Suprapubic skin (tissue), 4 donors: ENCODE results near the gene ARID3A.

Experiments
- CTCF ChIP-seq, 2 donors: fragments of 200-600 bp in 1 of 2; fragments of 450-650 bp in 1 of 2; sonication (generic) in 1 of 2; IDR thresholded peaks; one replicate each; pipeline ENCODE4 v1.5.1; 2016 to 2019; ENCODE audit warnings: antibody characterized with exemption in 2 of 2, mild to moderate bottlenecking in 1 of 2, moderate library complexity in 1 of 2
- POLR2A ChIP-seq, 2 donors: fragments of 450-650 bp; IDR thresholded peaks; one replicate each; pipeline ENCODE4 v1.6.1; 2017; ENCODE audit warnings: antibody characterized with exemption in 2 of 2, mild to moderate bottlenecking in 2 of 2, moderate library complexity in 2 of 2
- POLR2AphosphoS5 ChIP-seq, 3 donors: sonication (generic); formaldehyde crosslinking; IDR thresholded peaks; one replicate each; pipeline ENCODE4 v1.6.1; 2017; ENCODE audit warnings: antibody characterized with exemption in 3 of 3

DNA sequence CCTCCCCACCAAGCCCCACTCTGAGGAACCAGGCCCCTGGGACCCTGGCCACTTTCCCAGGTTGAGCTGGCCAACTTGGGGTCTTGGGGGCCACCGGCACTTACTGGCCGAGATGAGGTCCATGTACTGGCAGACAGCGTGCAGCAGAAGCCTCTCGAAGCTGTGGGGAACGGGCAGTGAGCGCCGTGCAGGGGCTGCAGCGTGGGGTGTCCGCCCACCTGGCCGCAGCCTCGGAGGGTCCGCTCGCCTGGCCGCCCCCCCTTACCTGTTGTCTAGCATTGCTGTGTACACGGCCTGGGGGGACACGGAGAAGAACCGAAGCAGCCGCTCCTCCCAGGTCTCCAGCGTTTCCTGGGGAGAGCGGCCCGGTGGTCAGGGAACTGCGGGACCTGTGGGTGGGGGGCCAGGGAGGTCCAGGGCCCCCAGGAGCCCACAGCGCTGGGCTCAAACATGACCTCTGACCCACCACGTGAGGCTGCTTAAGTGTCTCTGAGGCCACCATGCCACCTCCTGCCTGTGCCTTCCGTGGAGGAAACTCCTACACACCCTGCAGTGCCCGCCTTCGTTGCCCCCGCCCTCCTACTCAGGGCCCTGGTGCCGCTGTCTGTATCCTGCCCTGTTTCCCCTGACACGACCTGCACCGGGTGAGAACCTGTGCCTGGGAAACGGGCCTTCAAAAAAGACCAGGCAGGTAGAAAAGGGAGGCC lies 26.3 kb upstream of the ARID3A start:
- TF ChIP-seq POLR2A (IDR thresholded peaks at IDR 0.05) (no peak), CTCF (IDR thresholded peaks at IDR 0.05) (no peak), POLR2AphosphoS5 (IDR thresholded peaks at IDR 0.05) (no peak)
